Kidney epithelial cell (primary cell): ENCODE results near the gene LRBA. TPM values are rescaled to one million over a fixed set of nuclear protein-coding genes. Genes with fewer than 3 reads are reported as not detected.

Experiments
- DNase-seq: peaks from one replicate; pipeline ENCODE4 v3.0.0-alpha.2; 2010; ENCODE audit warnings: low read depth
- H3K27me3 ChIP-seq: 2 replicates; pipeline ENCODE4 v1.6.0; 2011; ENCODE audit warnings: low read length; ENCODE audit not compliant: control insufficient read depth, insufficient read depth
- H3K36me3 ChIP-seq: 2 replicates; pipeline ENCODE4 v1.5.1; 2011; ENCODE audit warnings: low read length; ENCODE audit not compliant: control insufficient read depth, insufficient read depth
- H3K4me3 ChIP-seq: 2 replicates; pipeline ENCODE4 v1.5.1; 2011; ENCODE audit warnings: low read depth, mild to moderate bottlenecking, control low read depth, low read length
- CTCF ChIP-seq: IDR thresholded peaks from 2 replicates; pipeline ENCODE4 v1.5.1; 2011; ENCODE audit warnings: mild to moderate bottlenecking, moderate library complexity, low read length, control low read depth, inconsistent platforms; ENCODE audit not compliant: insufficient read depth, poor library complexity, severe bottlenecking
- total RNA-seq: library from RNA; depleted of rRNA; stranded (reverse); fragments of >200 nt; gene quantifications from 2 replicates; pipeline ENCODE4 v1.2.3, GENCODE V29; 2015

LRBA gene
- total RNA-seq, 1 donor from 2014 or later = 85.2 TPM

GRCh38 chr4:150599547-150599946 is 415.5 kb downstream of the LRBA start:
- no peak for TF ChIP-seq CTCF
- H3K36me3 ChIP-seq = no peaks in the 10 kb centered on the region
- H3K4me3 ChIP-seq = no peak overlapping the region
- H3K27me3 ChIP-seq = no peaks in the 10 kb centered on the region
- no peak for DNase-seq

- no peak for DNase-seq
- H3K4me3 ChIP-seq = no peak overlapping the region
- no peak for TF ChIP-seq CTCF
- H3K27me3 ChIP-seq = no peaks in the 10 kb centered on the region
- no peaks in the 10 kb centered on the region for H3K36me3 ChIP-seq
Measured at GRCh38 chr4:150598909-150599308, 416.2 kb downstream of the LRBA start.

GRCh38 chr4:150593996-150594395 is 421.1 kb downstream of the LRBA start:
- Histone ChIP-seq H3K36me3 (no peaks in the 10 kb centered on the region), H3K27me3 (no peaks in the 10 kb centered on the region), H3K4me3 (no peak overlapping the region)
- no peak for DNase-seq
- no peak for TF ChIP-seq CTCF

- no peak for TF ChIP-seq CTCF
Measured at GRCh38 chr4:150591904-150592303, 423.2 kb downstream of the LRBA start.

GRCh38 chr4:150591406-150591805 is 423.7 kb downstream of the LRBA start:
- Histone ChIP-seq H3K4me3 (no peak overlapping the region), H3K36me3 (no peaks in the 10 kb centered on the region), H3K27me3 (no peaks in the 10 kb centered on the region)
- no peak for TF ChIP-seq CTCF
- DNase-seq = no peak

More at GRCh38 chr4:150591904-150592303, 423.2 kb downstream of the LRBA start:
- DNase-seq = no peak
- no peaks in the 10 kb centered on the region for H3K36me3 ChIP-seq
- no peak overlapping the region for H3K4me3 ChIP-seq
- no peaks in the 10 kb centered on the region for H3K27me3 ChIP-seq

GRCh38 chr4:150590631-150591030 is 424.5 kb downstream of the LRBA start:
- no peak overlapping the region for H3K4me3 ChIP-seq
- no peak for TF ChIP-seq CTCF
- no peaks in the 10 kb centered on the region for H3K36me3 ChIP-seq
- H3K27me3 ChIP-seq = no peaks in the 10 kb centered on the region
- no peak for DNase-seq
